ENCODE data around the gene CPED1.
A peak's percentile ranks its signal among the peaks of the same experiment; 100 is the strongest.

Gene CPED1

DNA sequence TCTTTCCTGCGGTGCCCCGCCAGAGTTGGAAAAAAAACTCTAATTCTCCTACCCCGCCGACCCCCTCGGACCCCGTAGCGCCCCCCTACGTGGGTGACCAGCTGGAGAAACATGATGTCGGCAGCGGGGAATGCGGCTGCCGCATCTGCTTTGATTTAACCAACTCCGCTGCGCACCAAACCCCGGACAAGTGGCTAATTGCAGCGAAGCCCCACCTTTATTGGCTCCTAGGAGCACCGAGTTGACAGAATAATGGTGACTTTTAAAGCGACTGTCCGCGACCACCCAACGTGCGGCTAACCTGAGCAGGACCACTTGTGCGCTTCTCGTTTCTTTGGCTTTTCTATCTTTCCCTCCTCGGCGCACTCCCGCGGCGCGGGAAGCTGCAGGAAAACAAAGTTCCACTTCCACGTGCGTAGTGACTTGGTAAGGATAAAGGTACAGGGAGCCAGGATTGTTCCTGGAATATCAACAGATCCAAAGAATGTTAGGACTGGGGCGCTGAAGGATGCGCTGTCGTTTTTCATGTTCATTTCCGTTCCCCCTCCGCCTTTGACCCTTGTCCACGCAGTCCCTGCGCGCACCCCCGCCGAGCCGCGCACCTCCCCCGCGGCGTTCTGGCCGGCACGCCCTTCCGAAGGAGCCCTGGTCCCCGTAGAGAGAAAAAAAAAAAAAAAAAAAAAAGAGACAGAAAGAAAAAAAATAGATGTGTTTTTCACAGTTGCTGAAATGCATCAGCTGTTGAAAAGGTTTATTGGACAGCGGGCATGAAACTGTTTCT, 341.7 kb downstream of the CPED1 start (continued):
- TF ChIP-seq, protein P1, sequence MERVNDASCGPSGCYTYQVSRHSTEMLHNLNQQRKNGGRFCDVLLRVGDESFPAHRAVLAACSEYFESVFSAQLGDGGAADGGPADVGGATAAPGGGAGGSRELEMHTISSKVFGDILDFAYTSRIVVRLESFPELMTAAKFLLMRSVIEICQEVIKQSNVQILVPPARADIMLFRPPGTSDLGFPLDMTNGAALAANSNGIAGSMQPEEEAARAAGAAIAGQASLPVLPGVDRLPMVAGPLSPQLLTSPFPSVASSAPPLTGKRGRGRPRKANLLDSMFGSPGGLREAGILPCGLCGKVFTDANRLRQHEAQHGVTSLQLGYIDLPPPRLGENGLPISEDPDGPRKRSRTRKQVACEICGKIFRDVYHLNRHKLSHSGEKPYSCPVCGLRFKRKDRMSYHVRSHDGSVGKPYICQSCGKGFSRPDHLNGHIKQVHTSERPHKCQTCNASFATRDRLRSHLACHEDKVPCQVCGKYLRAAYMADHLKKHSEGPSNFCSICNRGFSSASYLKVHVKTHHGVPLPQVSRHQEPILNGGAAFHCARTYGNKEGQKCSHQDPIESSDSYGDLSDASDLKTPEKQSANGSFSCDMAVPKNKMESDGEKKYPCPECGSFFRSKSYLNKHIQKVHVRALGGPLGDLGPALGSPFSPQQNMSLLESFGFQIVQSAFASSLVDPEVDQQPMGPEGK (tag by site-specific recombination; IDR thresholded peaks at IDR 0.05), result peak; percentile 81
- TF ChIP-seq, protein P2, sequence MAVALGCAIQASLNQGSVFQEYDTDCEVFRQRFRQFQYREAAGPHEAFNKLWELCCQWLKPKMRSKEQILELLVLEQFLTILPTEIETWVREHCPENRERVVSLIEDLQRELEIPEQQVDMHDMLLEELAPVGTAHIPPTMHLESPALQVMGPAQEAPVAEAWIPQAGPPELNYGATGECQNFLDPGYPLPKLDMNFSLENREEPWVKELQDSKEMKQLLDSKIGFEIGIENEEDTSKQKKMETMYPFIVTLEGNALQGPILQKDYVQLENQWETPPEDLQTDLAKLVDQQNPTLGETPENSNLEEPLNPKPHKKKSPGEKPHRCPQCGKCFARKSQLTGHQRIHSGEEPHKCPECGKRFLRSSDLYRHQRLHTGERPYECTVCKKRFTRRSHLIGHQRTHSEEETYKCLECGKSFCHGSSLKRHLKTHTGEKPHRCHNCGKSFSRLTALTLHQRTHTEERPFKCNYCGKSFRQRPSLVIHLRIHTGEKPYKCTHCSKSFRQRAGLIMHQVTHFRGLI (tag by site-specific recombination; IDR thresholded peaks at IDR 0.05), result no peak
- TF ChIP-seq ZNF626 (tag by site-specific recombination; IDR thresholded peaks at IDR 0.05) (no peak), ZNF146 (tag by site-specific recombination; IDR thresholded peaks at IDR 0.05) (no peak), ZNF776 (tag by site-specific recombination; IDR thresholded peaks at IDR 0.05; ENCODE audit: borderline replicate concordance) (no peak), ZSCAN16 (tag by site-specific recombination; IDR thresholded peaks at IDR 0.05) (no peak), WT1 (tag by site-specific recombination; IDR thresholded peaks at IDR 0.05) (no peak), ZNF623 (tag by site-specific recombination; IDR thresholded peaks at IDR 0.05) (no peak), ZNF211 (tag by site-specific recombination; IDR thresholded peaks at IDR 0.05; ENCODE audit: low read depth) (no peak), RBAK (tag by site-specific recombination; IDR thresholded peaks at IDR 0.05) (no peak), ZNF335 (tag by site-specific recombination; conservative IDR thresholded peaks at IDR 0.05) (peak; percentile 62), ZNF302 (tag by site-specific recombination; IDR thresholded peaks at IDR 0.05; ENCODE audit: low read depth) (no peak), ZNF621 (tag by site-specific recombination; IDR thresholded peaks at IDR 0.05) (no peak), BCL11A (tag by site-specific recombination; IDR thresholded peaks at IDR 0.05; ENCODE audit: low read depth) (no peak; the same call in 1 of the 2 replicates), ZNF596 (tag by site-specific recombination; IDR thresholded peaks at IDR 0.05) (no peak), ZEB2 (tag by site-specific recombination; IDR thresholded peaks at IDR 0.05) (peak; percentile 69; the same call in 1 of the 2 replicates), ZNF660 (tag by site-specific recombination; IDR thresholded peaks at IDR 0.05) (no peak), ZNF174 (tag by site-specific recombination; IDR thresholded peaks at IDR 0.05) (no peak), ZNF138 (tag by site-specific recombination; IDR thresholded peaks at IDR 0.05; ENCODE audit: borderline replicate concordance) (no peak)
- TF ChIP-seq, protein P3, sequence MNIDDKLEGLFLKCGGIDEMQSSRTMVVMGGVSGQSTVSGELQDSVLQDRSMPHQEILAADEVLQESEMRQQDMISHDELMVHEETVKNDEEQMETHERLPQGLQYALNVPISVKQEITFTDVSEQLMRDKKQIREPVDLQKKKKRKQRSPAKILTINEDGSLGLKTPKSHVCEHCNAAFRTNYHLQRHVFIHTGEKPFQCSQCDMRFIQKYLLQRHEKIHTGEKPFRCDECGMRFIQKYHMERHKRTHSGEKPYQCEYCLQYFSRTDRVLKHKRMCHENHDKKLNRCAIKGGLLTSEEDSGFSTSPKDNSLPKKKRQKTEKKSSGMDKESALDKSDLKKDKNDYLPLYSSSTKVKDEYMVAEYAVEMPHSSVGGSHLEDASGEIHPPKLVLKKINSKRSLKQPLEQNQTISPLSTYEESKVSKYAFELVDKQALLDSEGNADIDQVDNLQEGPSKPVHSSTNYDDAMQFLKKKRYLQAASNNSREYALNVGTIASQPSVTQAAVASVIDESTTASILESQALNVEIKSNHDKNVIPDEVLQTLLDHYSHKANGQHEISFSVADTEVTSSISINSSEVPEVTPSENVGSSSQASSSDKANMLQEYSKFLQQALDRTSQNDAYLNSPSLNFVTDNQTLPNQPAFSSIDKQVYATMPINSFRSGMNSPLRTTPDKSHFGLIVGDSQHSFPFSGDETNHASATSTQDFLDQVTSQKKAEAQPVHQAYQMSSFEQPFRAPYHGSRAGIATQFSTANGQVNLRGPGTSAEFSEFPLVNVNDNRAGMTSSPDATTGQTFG (tag by site-specific recombination; IDR thresholded peaks at IDR 0.05; ENCODE audit: borderline replicate concordance), result no peak
- TF ChIP-seq, protein P4, sequence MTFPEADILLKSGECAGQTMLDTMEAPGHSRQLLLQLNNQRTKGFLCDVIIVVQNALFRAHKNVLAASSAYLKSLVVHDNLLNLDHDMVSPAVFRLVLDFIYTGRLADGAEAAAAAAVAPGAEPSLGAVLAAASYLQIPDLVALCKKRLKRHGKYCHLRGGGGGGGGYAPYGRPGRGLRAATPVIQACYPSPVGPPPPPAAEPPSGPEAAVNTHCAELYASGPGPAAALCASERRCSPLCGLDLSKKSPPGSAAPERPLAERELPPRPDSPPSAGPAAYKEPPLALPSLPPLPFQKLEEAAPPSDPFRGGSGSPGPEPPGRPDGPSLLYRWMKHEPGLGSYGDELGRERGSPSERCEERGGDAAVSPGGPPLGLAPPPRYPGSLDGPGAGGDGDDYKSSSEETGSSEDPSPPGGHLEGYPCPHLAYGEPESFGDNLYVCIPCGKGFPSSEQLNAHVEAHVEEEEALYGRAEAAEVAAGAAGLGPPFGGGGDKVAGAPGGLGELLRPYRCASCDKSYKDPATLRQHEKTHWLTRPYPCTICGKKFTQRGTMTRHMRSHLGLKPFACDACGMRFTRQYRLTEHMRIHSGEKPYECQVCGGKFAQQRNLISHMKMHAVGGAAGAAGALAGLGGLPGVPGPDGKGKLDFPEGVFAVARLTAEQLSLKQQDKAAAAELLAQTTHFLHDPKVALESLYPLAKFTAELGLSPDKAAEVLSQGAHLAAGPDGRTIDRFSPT (tag by site-specific recombination; IDR thresholded peaks at IDR 0.05), result no peak
- TF ChIP-seq, protein P5, sequence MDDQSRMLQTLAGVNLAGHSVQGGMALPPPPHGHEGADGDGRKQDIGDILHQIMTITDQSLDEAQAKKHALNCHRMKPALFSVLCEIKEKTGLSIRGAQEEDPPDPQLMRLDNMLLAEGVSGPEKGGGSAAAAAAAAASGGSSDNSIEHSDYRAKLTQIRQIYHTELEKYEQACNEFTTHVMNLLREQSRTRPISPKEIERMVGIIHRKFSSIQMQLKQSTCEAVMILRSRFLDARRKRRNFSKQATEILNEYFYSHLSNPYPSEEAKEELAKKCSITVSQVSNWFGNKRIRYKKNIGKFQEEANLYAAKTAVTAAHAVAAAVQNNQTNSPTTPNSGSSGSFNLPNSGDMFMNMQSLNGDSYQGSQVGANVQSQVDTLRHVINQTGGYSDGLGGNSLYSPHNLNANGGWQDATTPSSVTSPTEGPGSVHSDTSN (CRISPR knock-in tag; IDR thresholded peaks at IDR 0.05), result no peak
- TF ChIP-seq, protein P6, sequence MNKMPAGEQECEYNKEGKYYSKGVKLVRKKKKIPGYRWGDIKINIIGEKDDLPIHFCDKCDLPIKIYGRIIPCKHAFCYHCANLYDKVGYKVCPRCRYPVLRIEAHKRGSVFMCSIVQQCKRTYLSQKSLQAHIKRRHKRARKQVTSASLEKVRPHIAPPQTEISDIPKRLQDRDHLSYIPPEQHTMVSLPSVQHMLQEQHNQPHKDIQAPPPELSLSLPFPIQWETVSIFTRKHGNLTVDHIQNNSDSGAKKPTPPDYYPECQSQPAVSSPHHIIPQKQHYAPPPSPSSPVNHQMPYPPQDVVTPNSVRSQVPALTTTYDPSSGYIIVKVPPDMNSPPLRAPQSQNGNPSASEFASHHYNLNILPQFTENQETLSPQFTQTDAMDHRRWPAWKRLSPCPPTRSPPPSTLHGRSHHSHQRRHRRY (tag by site-specific recombination; IDR thresholded peaks at IDR 0.05), result no peak
- TF ChIP-seq, protein P7, sequence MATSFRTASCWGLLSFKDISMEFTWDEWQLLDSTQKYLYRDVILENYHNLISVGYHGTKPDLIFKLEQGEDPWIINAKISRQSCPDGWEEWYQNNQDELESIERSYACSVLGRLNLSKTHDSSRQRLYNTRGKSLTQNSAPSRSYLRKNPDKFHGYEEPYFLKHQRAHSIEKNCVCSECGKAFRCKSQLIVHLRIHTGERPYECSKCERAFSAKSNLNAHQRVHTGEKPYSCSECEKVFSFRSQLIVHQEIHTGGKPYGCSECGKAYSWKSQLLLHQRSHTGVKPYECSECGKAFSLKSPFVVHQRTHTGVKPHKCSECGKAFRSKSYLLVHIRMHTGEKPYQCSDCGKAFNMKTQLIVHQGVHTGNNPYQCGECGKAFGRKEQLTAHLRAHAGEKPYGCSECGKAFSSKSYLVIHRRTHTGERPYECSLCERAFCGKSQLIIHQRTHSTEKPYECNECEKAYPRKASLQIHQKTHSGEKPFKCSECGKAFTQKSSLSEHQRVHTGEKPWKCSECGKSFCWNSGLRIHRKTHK (tag by site-specific recombination; IDR thresholded peaks at IDR 0.05), result no peak
- TF ChIP-seq, protein P8, sequence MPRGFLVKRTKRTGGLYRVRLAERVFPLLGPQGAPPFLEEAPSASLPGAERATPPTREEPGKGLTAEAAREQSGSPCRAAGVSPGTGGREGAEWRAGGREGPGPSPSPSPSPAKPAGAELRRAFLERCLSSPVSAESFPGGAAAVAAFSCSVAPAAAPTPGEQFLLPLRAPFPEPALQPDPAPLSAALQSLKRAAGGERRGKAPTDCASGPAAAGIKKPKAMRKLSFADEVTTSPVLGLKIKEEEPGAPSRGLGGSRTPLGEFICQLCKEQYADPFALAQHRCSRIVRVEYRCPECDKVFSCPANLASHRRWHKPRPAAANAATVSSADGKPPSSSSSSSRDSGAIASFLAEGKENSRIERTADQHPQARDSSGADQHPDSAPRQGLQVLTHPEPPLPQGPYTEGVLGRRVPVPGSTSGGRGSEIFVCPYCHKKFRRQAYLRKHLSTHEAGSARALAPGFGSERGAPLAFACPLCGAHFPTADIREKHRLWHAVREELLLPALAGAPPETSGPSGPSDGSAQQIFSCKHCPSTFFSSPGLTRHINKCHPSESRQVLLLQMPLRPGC (tag by site-specific recombination; IDR thresholded peaks at IDR 0.05), result no peak
